Activated CD8-positive, alpha-beta memory T cell treated with anti-CD3 and anti-CD28 coated beads, Interleukin-2, amount 10 ng/mL, durations not matched to agents 7 days and 5 days (primary cell): Measurements from ENCODE around the gene ITFG1. TPM values are rescaled to one million over a fixed set of nuclear protein-coding genes. Genes with fewer than 3 reads are reported as not detected.

Source experiments
- ATAC-seq: fragments of 150-1000 bp; cut with Tn5 transposase; one replicate; pipeline ENCODE4 v1.10.0; 2021; ENCODE audit warnings: moderate library complexity
- CTCF ChIA-PET: fragments of 350-600 bp; sonication (Branson Sonifier 250); formaldehyde crosslinking; loops from one replicate; lab custom pipeline; 2021; ENCODE audit warnings: antibody characterized with exemption; lab: Charles Lee
- DNase-seq: peaks from one replicate; pipeline ENCODE4 v3.0.0-alpha.2; 2020
- H3K27ac Mint-ChIP-seq: one replicate; pipeline ENCODE4 v1.8.0; 2021; ENCODE audit warnings: mild to moderate bottlenecking, mixed read lengths
- H3K27me3 Mint-ChIP-seq: one replicate; pipeline ENCODE4 v1.8.0; 2021; ENCODE audit warnings: mixed read lengths
- H3K36me3 Mint-ChIP-seq: one replicate; pipeline ENCODE4 v1.8.0; 2021; ENCODE audit warnings: mild to moderate bottlenecking, mixed read lengths
- H3K4me1 Mint-ChIP-seq: one replicate; pipeline ENCODE4 v1.8.0; 2021; ENCODE audit warnings: mixed read lengths
- H3K4me3 Mint-ChIP-seq: one replicate; pipeline ENCODE4 v1.8.0; 2021; ENCODE audit warnings: mild to moderate bottlenecking, moderate library complexity, mixed read lengths
- H3K9me3 Mint-ChIP-seq: one replicate; pipeline ENCODE4 v1.8.0; 2022; ENCODE audit warnings: low read depth, mixed read lengths
- total RNA-seq, 2 experiments: library from RNA; stranded (reverse); gene quantifications; one replicate each; pipeline ENCODE4 v1.2.3, GENCODE V29; 2021

ITFG1 gene
- total RNA-seq = 10 to 100 TPM; 22.1 to 25.4 TPM

DNA sequence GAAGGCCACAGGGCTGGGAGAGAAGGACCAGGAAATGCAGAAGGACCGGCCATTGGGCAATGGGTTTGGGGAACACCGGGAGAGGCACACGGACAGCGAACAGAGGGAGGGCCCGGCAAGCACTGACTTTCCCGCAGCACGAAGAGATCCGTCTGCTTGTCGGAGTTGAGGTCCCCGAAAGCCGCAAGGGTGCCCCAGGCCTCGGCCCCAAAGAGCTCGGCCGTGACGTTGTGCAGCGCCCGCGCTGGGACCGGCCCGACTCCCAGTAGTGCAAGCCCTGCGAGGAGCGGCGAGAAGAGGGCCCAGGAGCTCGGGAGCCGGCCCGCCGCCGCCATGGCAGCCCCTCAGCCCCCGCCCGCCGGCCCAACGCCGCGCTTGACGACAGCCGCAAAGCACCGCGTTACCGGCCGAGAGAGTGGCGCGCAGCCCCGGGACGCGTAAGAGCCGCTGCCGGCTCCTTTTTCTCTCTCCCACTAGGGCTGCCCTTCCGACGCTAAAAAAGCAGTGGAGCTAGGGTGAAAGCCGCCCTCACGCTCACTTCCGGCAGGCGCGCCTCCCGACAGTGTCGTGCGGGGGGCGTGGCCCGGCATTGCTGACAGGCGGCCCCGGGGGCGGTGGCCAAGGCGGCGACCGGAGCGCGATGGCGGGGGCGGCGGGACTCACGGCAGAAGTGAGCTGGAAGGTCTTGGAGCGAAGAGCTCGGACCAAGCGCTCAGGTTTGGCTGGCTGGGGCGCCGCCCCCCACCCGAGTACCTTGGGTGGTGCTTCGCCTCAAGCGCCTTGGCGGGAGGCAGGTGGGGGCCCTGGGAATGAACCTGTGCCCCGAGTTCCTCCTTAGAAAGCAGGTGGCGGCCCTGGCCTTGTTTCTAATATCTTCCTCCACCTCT lies at the start of gene ITFG1, which contains the start of gene PHKB:
TSS of gene ITFG1 (minus strand) at position 353 of the 887 bp plus-strand sequence. CDS start at position 335, 18 bp downstream.
TSS of gene PHKB (plus strand) at position 621 of the 887 bp plus-strand sequence. CDS start at position 641, 20 bp downstream.
- peak within 1 kb of the TSS; percentile 99 for H3K4me3 Mint-ChIP-seq
- H3K36me3 Mint-ChIP-seq = peaks cover 16% of the 10 kb centered on the region
- ATAC-seq = peak; percentile 88
- H3K27ac Mint-ChIP-seq = peak within 1 kb of the TSS; percentile 94
- peaks cover 50% of the 10 kb centered on the region for H3K4me1 Mint-ChIP-seq
- CTCF ChIA-PET = interaction anchor here (0.6 to 2.5 kb wide), 8 partner anchors 10 to 488 kb away, joined by 3 to 9 read pairs (median 4); partner anchors contain the start of gene NETO2
- H3K27me3 Mint-ChIP-seq = no peaks in the 10 kb centered on the region
- H3K9me3 Mint-ChIP-seq = no peaks in the 10 kb centered on the region
- DNase-seq = peak; percentile 96

DNA sequence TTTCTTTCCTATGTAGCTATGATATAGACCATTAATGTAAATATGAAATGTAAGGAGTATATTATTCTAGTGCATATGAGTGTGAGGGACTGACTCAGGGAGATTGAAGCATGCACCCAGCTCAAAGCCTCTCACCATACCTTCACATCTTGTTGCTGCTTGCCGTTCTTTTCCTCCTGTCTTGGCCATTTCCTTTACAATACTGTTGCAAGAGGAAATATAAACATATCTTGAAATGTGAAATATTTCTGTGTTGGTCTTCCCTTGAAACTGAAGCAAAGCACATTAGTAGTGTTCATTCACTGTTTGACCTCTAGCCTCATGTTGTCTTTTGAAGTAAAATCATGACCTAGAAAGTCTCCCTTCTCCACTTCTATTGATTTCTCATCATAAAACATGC lies 46.8 kb upstream of the ITFG1 start:
- Mint-ChIP-seq H3K27me3 (no peaks in the 10 kb centered on the region), H3K4me1 (no peaks in the 10 kb centered on the region), H3K9me3 (no peaks in the 10 kb centered on the region), H3K4me3 (no peak overlapping the region), H3K27ac (no peak overlapping the region), H3K36me3 (peaks cover 38% of the 10 kb centered on the region)
- ATAC-seq (no peak), DNase-seq (no peak)
- CTCF ChIA-PET = no interaction called here

DNA sequence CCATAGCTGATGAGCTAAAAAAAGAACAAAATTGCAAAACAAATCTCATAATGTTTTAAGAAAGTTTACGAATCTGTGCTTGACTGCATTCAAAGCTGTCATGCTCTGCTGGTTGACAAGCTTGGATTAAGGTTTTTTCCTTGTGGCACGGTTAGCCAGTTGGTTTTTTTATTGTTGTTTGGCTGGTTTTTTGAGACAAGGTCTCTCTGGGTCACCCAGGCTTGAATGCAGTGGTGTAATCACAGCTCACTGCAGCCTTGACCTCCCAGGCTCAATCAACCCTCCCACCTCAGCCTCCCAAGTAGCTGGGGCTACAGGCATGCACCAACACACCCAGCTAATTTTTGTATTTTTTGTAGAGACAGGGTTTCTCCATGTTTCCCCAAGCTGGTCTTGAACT lies 45.9 kb upstream of the ITFG1 start:
- H3K4me3 Mint-ChIP-seq = no peak overlapping the region
- DNase-seq (no peak), ATAC-seq (no peak)
- no peaks in the 10 kb centered on the region for H3K4me1 Mint-ChIP-seq
- H3K36me3 Mint-ChIP-seq = peaks cover 34% of the 10 kb centered on the region
- no peaks in the 10 kb centered on the region for H3K27me3 Mint-ChIP-seq
- no peaks in the 10 kb centered on the region for H3K9me3 Mint-ChIP-seq
- no peak overlapping the region for H3K27ac Mint-ChIP-seq
- CTCF ChIA-PET = no interaction called here

DNA sequence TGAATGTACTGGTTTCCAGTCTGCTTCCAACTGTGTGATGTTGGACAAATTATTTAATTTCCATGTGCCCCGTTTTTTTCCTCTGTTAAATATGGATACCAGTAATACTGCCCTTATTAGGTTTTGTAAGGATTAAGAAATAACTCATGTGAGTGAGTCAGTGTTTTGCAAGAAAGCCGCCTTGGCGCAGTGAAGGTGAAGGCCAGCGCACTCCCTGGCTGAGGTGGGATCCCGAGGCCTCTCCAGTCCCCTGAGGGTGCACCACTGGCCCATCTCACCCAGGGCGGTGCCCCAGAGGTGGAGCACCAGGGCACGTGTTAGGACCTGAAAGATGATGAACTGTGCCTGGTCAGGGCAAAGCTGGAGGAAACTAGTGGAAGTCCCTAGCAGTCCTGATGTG lies 43.7 kb upstream of the ITFG1 start:
- Mint-ChIP-seq H3K27me3 (no peaks in the 10 kb centered on the region), H3K27ac (no peak overlapping the region), H3K4me3 (no peak overlapping the region), H3K36me3 (peaks cover 41% of the 10 kb centered on the region), H3K4me1 (no peaks in the 10 kb centered on the region), H3K9me3 (no peaks in the 10 kb centered on the region)
- CTCF ChIA-PET = no interaction called here
- ATAC-seq = no peak
- DNase-seq = no peak

DNA sequence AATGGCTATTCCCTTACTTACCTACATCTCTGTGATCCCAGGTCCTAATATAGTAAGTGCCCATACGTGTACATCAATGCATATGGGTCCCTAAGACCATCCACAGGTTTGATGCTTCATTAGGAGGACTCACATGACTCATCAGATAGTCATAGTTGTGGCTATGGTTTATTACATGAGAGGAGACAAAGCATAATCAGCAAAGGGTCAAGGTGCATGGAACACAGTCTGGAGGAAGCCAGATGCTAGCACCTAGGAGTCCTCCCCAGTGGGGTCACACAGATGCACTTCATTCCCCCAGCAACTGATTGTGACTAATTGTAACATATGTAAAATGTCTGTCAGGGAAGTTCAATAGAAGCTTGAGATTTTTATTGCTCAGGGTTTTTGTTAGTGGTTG lies 43.1 kb upstream of the ITFG1 start:
- CTCF ChIA-PET = no interaction called here
- H3K27me3 Mint-ChIP-seq = no peaks in the 10 kb centered on the region
- ATAC-seq = no peak
- DNase-seq = no peak
- no peak overlapping the region for H3K27ac Mint-ChIP-seq
- no peaks in the 10 kb centered on the region for H3K9me3 Mint-ChIP-seq
- H3K4me1 Mint-ChIP-seq = no peaks in the 10 kb centered on the region
- peaks cover 47% of the 10 kb centered on the region for H3K36me3 Mint-ChIP-seq
- H3K4me3 Mint-ChIP-seq = no peak overlapping the region

DNA sequence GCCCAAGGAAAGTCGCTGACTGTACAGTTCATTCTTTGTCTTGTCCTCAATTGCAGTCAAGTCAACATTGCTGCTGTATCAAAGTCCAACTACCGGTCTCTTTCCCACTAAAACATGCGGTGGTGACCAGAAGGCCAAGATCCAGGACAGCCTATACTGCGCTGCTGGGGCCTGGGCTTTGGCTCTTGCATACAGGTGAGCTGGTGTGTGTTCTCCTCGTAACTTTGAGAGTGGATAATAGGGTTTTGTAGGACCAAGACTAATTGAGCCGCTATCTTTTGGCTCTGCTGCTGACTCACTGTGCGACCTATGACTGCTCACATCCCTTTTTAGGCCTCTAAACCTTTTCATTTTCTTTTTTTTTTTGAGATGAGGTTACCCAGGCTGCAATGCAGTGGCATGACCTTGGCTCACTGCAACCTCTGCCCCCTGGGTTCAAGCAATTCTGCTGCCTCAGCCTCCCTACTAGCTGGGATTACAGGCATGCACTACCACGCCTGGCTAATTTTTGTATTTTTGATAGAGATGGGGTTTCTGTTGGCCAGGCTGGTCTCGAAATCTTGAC lies 38.9 kb upstream of the ITFG1 start:
- H3K9me3 Mint-ChIP-seq = no peaks in the 10 kb centered on the region
- no peak overlapping the region for H3K27ac Mint-ChIP-seq
- peaks cover 50% of the 10 kb centered on the region for H3K36me3 Mint-ChIP-seq
- no peak for DNase-seq
- no peak for ATAC-seq
- H3K4me1 Mint-ChIP-seq = no peaks in the 10 kb centered on the region
- no peaks in the 10 kb centered on the region for H3K27me3 Mint-ChIP-seq
- CTCF ChIA-PET = no interaction called here
- no peak overlapping the region for H3K4me3 Mint-ChIP-seq

DNA sequence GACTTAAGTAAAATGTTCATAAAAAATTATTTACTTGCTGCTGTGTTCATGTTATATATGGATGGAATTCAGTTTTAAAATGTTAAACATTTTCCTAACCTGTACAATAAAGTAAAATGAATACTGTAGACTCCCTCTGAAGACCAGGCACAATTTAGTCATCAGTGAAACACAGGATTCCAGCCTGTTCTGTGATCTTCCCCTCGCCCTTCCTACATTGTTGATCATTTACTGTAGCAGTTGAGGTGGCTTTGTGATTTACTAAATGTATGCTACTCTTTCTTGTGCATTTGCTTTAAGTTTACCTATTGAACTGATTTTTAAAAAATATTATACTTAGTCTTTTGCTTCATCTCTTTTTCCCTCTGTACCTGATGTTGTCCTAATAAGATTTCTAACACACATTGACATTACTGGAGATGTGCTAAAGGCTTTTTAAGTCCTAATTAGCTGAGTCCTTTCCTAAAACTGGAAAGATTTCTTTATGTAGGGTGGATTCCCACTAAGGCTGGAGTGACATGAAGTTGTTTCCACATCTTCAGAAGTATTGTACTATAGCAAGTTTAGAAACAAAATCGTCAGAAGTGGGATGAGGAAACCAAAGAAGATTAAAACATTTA lies 38.3 kb upstream of the ITFG1 start:
- CTCF ChIA-PET = no interaction called here
- ATAC-seq = no peak
- H3K27ac Mint-ChIP-seq = no peak overlapping the region
- H3K36me3 Mint-ChIP-seq = peaks cover 44% of the 10 kb centered on the region
- no peaks in the 10 kb centered on the region for H3K4me1 Mint-ChIP-seq
- no peak overlapping the region for H3K4me3 Mint-ChIP-seq
- no peaks in the 10 kb centered on the region for H3K27me3 Mint-ChIP-seq
- H3K9me3 Mint-ChIP-seq = no peaks in the 10 kb centered on the region
- DNase-seq = no peak

DNA sequence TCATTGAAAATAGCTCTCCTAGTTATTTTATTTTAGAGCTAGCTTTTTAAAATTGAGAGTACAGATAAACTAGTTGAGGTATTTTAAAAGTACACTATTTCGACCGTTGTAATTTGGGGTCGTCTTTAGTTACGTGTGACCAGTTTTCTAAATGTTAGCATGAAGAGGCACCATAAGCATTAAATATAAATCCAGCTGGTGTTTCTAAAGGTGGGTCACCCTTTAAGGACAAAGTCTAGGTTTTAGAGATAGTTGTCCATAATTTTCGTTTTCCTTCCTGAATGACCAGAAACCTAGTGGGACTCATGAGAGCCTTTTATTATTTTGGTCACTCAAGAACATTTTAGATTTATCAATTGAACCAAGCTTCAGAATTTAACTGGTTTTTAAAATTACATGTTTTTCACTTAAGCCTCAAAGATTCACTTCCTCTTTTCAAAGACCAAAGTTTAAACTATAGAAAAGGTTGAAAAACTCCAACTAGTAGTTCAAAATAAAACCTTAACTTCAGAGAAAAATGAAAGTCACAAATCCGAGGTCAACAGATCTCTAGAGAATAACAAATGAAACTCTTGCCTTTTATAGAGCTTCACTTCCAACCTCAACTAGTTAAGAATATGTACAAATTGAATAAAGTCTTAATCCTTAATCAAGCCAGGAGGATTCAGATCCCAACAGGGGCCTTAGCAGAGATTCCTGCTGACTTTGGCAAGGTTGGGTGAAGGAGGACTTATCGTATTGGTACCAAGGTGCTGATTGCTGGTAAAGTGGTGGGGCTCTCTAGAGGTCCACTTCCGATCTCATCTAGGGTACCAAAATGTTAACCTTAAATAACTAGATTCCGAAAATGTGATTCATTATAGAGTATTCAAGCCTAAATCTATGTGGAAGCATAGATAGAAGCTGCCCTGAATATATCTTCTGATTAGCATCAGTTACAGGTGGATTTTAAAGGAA lies 32.8 kb upstream of the ITFG1 start:
- ATAC-seq (no peak), DNase-seq (no peak)
- no peaks in the 10 kb centered on the region for H3K4me1 Mint-ChIP-seq
- no peak overlapping the region for H3K4me3 Mint-ChIP-seq
- H3K36me3 Mint-ChIP-seq = peaks cover 37% of the 10 kb centered on the region
- CTCF ChIA-PET = interaction anchor here (1.3 kb wide), 1 partner anchor 16 kb away, joined by 3 read pairs; no protein-coding TSS in a partner anchor
- H3K27ac Mint-ChIP-seq = no peak overlapping the region
- H3K9me3 Mint-ChIP-seq = peaks cover 6% of the 10 kb centered on the region
- no peaks in the 10 kb centered on the region for H3K27me3 Mint-ChIP-seq

DNA sequence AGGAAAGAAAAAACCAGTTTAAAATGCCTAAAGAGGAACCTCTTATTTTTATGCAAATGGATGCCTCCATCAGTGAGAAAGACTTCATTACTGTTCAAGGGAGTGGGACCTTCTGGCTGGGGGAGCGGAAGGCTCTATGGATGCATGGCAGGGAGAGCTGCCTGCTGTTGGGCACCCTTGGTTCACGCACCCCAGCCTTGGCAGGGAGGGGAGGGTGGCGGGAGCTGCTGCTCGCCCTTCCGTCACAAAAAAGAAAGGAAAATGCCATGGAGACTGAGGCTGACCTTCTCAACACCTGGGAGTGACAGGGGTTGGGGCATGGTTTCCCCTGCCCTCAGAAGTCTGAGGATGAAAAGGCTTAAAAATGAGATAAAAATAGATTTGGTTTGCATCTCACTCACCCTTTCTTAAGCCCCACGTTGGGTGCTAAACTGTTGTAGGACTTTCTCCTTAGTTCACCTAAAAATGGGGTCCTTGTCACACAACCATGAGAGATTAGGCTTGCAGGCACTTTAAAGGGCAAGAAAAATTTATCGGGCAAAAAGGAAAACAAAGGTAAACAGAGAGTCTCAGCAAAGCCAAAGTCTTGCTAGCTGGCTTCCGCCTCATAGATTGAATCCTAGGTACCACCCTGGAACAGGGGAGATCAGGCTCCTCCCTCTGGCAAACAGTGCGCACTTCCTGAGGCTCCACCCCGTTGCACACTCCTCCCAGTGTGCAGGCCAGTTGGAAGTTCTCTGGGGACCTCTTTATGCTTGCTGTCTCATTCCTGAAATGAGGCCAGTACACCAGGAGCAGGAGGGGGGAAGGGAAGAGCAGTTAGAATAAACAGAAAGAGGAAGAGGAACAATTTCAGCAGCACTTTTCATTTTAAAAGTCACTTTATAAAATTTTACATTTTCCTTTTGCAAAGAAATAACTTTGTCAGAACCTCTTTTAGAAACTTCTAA lies 31.8 kb upstream of the ITFG1 start:
- no peaks in the 10 kb centered on the region for H3K4me1 Mint-ChIP-seq
- H3K27ac Mint-ChIP-seq = no peak overlapping the region
- CTCF ChIA-PET = interaction anchor here (1.3 kb wide), 1 partner anchor 15 kb away, joined by 3 read pairs; no protein-coding TSS in a partner anchor
- no peaks in the 10 kb centered on the region for H3K27me3 Mint-ChIP-seq
- H3K4me3 Mint-ChIP-seq = no peak overlapping the region
- DNase-seq = no peak
- H3K9me3 Mint-ChIP-seq = peaks cover 8% of the 10 kb centered on the region
- H3K36me3 Mint-ChIP-seq = peaks cover 37% of the 10 kb centered on the region
- no peak for ATAC-seq

DNA sequence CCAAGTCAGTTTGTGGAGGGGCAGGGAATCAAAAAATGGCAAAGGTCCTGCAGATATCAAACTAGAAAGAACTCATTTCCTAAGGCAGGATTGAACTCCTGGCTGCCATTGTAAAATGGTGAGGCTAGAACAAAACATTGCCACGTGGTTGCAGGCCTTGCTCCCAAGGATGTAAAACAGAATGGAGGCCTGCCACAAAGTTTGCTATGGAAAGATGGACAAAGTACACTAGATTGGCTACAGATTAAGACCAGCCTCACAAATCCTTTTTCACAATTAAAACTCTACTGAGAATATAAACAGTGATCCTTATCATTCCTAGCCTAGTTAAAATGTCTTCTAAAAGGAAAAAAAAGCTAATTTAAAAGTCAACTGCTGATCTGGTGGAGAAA lies 31.2 kb upstream of the ITFG1 start:
- H3K27ac Mint-ChIP-seq = no peak overlapping the region
- no peak overlapping the region for H3K4me3 Mint-ChIP-seq
- DNase-seq (no peak), ATAC-seq (no peak)
- H3K4me1 Mint-ChIP-seq = no peaks in the 10 kb centered on the region
- CTCF ChIA-PET = no interaction called here
- peaks cover 34% of the 10 kb centered on the region for H3K36me3 Mint-ChIP-seq
- H3K9me3 Mint-ChIP-seq = peaks cover 8% of the 10 kb centered on the region
- H3K27me3 Mint-ChIP-seq = no peaks in the 10 kb centered on the region

DNA sequence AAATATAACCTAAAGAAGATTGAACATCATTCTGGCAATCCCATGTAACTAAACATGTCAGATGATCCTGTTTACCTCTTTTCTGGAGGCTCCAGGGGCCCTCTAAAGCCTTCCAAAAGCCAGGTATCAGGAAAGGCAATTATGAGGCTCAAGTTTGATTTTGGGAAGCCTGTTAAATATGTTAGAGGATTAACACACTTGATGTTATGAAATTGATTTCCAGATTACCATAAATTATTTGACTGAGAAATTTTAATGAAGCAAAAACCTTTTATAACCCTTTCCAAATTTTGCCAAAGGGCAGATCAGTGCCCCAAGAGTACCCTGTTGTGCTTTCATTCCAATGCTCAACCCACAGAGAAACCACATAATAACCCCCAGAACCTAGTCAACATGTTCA lies 29.6 kb upstream of the ITFG1 start:
- no peak overlapping the region for H3K27ac Mint-ChIP-seq
- H3K36me3 Mint-ChIP-seq = peaks cover 39% of the 10 kb centered on the region
- CTCF ChIA-PET = no interaction called here
- no peaks in the 10 kb centered on the region for H3K27me3 Mint-ChIP-seq
- H3K4me1 Mint-ChIP-seq = no peaks in the 10 kb centered on the region
- no peak for DNase-seq
- H3K9me3 Mint-ChIP-seq = peaks cover 8% of the 10 kb centered on the region
- no peak for ATAC-seq
- H3K4me3 Mint-ChIP-seq = no peak overlapping the region

DNA sequence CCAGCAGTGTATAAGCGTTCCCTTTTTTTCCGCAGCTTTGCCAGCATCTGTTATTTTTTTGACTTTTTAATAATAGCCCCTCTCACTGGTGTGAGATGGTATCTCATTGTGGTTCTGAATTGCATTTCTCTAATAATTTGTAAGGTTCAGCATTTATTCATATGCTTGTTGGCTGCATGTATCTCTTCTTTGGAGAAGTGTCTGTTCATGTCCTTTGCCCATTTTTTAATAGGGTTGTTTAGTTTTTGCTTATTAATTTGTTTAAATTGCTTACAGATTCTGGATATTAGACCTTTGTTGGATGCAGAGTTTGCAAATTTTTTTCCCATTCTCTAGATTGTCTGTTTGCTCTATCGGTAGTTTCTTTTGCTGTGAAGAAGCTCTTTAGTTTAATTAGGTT lies 27.2 kb upstream of the ITFG1 start:
- Mint-ChIP-seq H3K27ac (no peak overlapping the region), H3K36me3 (peaks cover 39% of the 10 kb centered on the region), H3K27me3 (no peaks in the 10 kb centered on the region), H3K9me3 (peaks cover 8% of the 10 kb centered on the region), H3K4me3 (no peak overlapping the region), H3K4me1 (peaks cover 2% of the 10 kb centered on the region)
- CTCF ChIA-PET = interaction anchor here (1.0 kb wide), 1 partner anchor 52 kb away, joined by 3 read pairs; no protein-coding TSS in a partner anchor
- ATAC-seq (no peak), DNase-seq (no peak)
